Right lobe of liver (tissue), 6 donors: Measurements from ENCODE around the gene FGF5. TPM values are rescaled to one million over a fixed set of nuclear protein-coding genes. Genes with fewer than 3 reads are reported as not detected.

ENCODE experiments used
- ATAC-seq, 4 donors: fragments of 200-7000 bp; cut with Tn5 transposase; one replicate each; pipeline ENCODE4 v1.9.1; 2020; ENCODE audit warnings: mild to moderate bottlenecking in 4 of 4, moderate library complexity in 4 of 4
- DNase-seq, 3 donors: peaks; one replicate each; pipeline ENCODE4 v3.0.0-alpha.2; 2020
- H3K27ac ChIP-seq, 3 donors: fragments of 200-600 bp; one replicate each; pipeline ENCODE4 v1.8.0; 2022
- H3K27me3 ChIP-seq, 2 donors: fragments of 200-600 bp; one replicate each; pipeline ENCODE4 v1.8.0; 2022
- H3K36me3 ChIP-seq, 4 donors: fragments of 200-600 bp; sonication (generic) in 1 of 4; one replicate each; pipeline versions ENCODE4 v1.5.1 to v1.8.0; 2017 to 2022; ENCODE audit warnings: control low read depth in 1 of 4
- H3K4me1 ChIP-seq, 4 donors: fragments of 200-600 bp; sonication (generic) in 1 of 4; one replicate each; pipeline versions ENCODE4 v1.5.1 to v1.8.0; 2017 to 2022; ENCODE audit warnings: control low read depth in 1 of 4
- H3K4me3 ChIP-seq, 3 donors: fragments of 200-600 bp; one replicate each; pipeline ENCODE4 v1.8.0; 2022
- H3K9me3 ChIP-seq, 4 donors: fragments of 200-600 bp; sonication (generic) in 1 of 4; one replicate each; pipeline versions ENCODE4 v1.5.1 to v1.8.0; 2017 to 2022; ENCODE audit warnings: control low read depth in 1 of 4
- CTCF ChIP-seq, 4 donors: fragments of 200-600 bp in 3 of 4; fragments of 450-650 bp in 1 of 4; IDR thresholded peaks; one replicate each; pipeline versions ENCODE4 v1.5.1 to v1.8.0; 2016 to 2022; ENCODE audit warnings: antibody characterized with exemption in 4 of 4, mild to moderate bottlenecking in 2 of 4
- POLR2A ChIP-seq: fragments of 450-650 bp; IDR thresholded peaks from one replicate; pipeline ENCODE4 v1.6.1; 2017; ENCODE audit warnings: antibody characterized with exemption, mild to moderate bottlenecking
- WGBS: methylation state at CpG from one replicate; pipeline ENCODE4 v1.1.6; 2018; ENCODE audit warnings: low coverage, low lambda C conversion rate; ENCODE audit not compliant: insufficient coverage; ENCODE audit errors: missing lambda C conversion rate; 5-methylcytosine and 5-hydroxymethylcytosine counted together
- intact Hi-C, 2 donors: fragments of 100-400 bp; cut with DNase I; formaldehyde crosslinking; loops; one replicate each; pipeline versions ENCODE4 v1.11.2 to v1.14.1; 2022
- total RNA-seq, 6 experiments: library from RNA; depleted of rRNA in 2 of 6; stranded (reverse); fragments of >200 nt in 2 of 6; fragmentation: NEBNext Ultra II Directional in 3 of 6; extraction: Animal tissue kit (Norgen Biotek cat#: 25700) in 3 of 6; gene quantifications; one replicate each; pipeline versions ENCODE4 v1.1.0 to v1.2.4, GENCODE V29; 2016 to 2023
- donor health status: DM: no; HTN: yes; CAD: no.
- donor health status: DM: no; HTN: no; CAD: no.
- donor health status: DM: no; HTN: no; CAD: no.
- donor health status: DM: no; HTN: yes; CAD: no.
- donor health status: DM: no; HTN: yes; CAD: no.

The FGF5 gene
- total RNA-seq, 6 experiments from 2014 or later, result not detected

- no peaks in the 10 kb centered on the region for H3K4me1 ChIP-seq
- H3K27ac ChIP-seq, result no peak overlapping the region
- no peaks in the 10 kb centered on the region for H3K9me3 ChIP-seq
- ATAC-seq (no peak), DNase-seq (no peak)
- H3K27me3 ChIP-seq, result no peaks in the 10 kb centered on the region
- H3K4me3 ChIP-seq, result no peak overlapping the region
- intact Hi-C loops, result no loop called here
- no peak for TF ChIP-seq POLR2A
- TF ChIP-seq CTCF (IDR thresholded peaks at IDR 0.05), result no peak
- no peaks in the 10 kb centered on the region for H3K36me3 ChIP-seq
Measured at GRCh38 chr4:80322716-80323115, 56.3 kb downstream of the FGF5 start.

GRCh38 chr4:80324171-80324570 lies 57.7 kb downstream of the FGF5 start:
- H3K27ac ChIP-seq, result no peak overlapping the region
- WGBS, result 59% methylated on average over 6 of the region's 6 CpGs
- H3K27me3 ChIP-seq, result no peaks in the 10 kb centered on the region
- DNase-seq, result no peak
- no peaks in the 10 kb centered on the region for H3K36me3 ChIP-seq
- no peak for TF ChIP-seq CTCF (IDR thresholded peaks at IDR 0.05)
- no peak for TF ChIP-seq POLR2A
- H3K4me1 ChIP-seq, result no peaks in the 10 kb centered on the region
- no peak for ATAC-seq
- no peak overlapping the region for H3K4me3 ChIP-seq
- no peaks in the 10 kb centered on the region for H3K9me3 ChIP-seq
- intact Hi-C loops, result no loop called here

DNA sequence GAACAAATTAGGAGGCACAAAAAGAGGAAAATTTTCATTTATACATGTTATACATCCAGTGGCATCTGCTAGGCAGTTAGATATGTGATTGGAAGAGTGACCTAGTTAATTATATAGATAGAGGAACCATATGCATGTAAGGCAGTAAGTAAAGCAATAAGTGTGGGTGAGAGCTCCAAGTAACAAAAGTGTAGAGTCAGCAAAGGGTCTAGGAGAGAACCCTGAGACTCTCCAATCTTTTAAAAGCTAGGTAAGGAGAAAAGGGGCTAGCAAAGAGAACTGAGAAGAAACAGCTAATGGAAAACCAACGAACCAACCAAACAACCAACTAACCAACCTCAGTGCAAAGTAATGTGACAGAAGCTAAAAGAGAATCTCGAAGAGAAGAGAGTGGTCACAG lies 65.2 kb downstream of the FGF5 start:
- DNase-seq (no peak), ATAC-seq (no peak)
- 49% methylated on average over 2 of the region's 2 CpGs for WGBS

GRCh38 chr4:80333121-80333520 lies 66.7 kb downstream of the FGF5 start:
- intact Hi-C loops, result no loop called here
- Histone ChIP-seq H3K4me3 (no peak overlapping the region), H3K9me3 (no peaks in the 10 kb centered on the region), H3K27ac (no peak overlapping the region), H3K36me3 (no peaks in the 10 kb centered on the region), H3K27me3 (no peaks in the 10 kb centered on the region), H3K4me1 (no peaks in the 10 kb centered on the region)
- TF ChIP-seq POLR2A (no peak), CTCF (IDR thresholded peaks at IDR 0.05) (no peak)
- 31% methylated on average over 4 of the region's 4 CpGs for WGBS
- no peak for DNase-seq
- no peak for ATAC-seq

More for the DNA sequence above, 65.2 kb downstream of the FGF5 start:
- Histone ChIP-seq H3K4me3 (no peak overlapping the region), H3K9me3 (no peaks in the 10 kb centered on the region), H3K4me1 (no peaks in the 10 kb centered on the region), H3K36me3 (no peaks in the 10 kb centered on the region), H3K27me3 (no peaks in the 10 kb centered on the region), H3K27ac (no peak overlapping the region)
- TF ChIP-seq CTCF (IDR thresholded peaks at IDR 0.05) (no peak), POLR2A (no peak)
- intact Hi-C loops, result no loop called here

DNA sequence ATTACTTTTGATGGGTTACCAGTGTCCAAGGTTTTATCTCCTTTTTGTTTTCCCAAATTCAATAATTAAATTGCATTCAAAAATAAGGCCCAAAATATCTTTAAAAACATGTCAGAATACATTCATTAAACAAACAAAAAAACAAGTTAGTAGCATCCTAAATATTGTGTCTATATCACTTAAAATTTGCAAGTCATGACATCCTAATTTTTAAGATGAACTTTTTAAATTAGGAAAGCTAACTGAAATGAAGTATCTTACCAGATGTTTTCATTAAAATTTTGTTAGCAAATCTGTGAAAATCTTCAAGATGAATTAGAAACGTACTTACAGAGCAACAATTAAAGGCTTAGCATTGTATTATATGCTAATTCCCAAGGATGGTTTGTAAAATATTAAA lies 68.1 kb downstream of the FGF5 start:
- no peak for DNase-seq
- ATAC-seq, result no peak
- Histone ChIP-seq H3K4me3 (no peak overlapping the region), H3K9me3 (no peaks in the 10 kb centered on the region), H3K27ac (no peak overlapping the region), H3K36me3 (no peaks in the 10 kb centered on the region), H3K27me3 (no peaks in the 10 kb centered on the region), H3K4me1 (no peaks in the 10 kb centered on the region)
- WGBS, result 82% methylated on average over 1 of the region's 1 CpG
- no peak for TF ChIP-seq POLR2A
- intact Hi-C loops, result no loop called here
